Adrenal gland (tissue), 5 donors: Measurements from ENCODE around the gene SGPL1.

Experiments
- POLR2A ChIP-seq, 2 donors: fragments of 450-650 bp; IDR thresholded peaks; one replicate each; pipeline ENCODE4 v1.6.1; 2017; ENCODE audit warnings: antibody characterized with exemption in 2 of 2, mild to moderate bottlenecking in 2 of 2, moderate library complexity in 1 of 2
- TF ChIP-seq, protein P1 (sequence below), 6 experiments: fragments of 450-650 bp in 4 of 6; fragments of 200-600 bp in 2 of 6; sonication (generic) in 1 of 6; IDR thresholded peaks; 1 replicate in 5 of 6; 2 replicates in 1 of 6; pipeline versions ENCODE4 v1.5.1 to v1.8.0; 2016 to 2021; ENCODE audit warnings: antibody characterized with exemption in 6 of 6, mild to moderate bottlenecking in 2 of 6, moderate library complexity in 1 of 6
- donor health status: DM: no; HTN: no; CAD: no.

DNA sequence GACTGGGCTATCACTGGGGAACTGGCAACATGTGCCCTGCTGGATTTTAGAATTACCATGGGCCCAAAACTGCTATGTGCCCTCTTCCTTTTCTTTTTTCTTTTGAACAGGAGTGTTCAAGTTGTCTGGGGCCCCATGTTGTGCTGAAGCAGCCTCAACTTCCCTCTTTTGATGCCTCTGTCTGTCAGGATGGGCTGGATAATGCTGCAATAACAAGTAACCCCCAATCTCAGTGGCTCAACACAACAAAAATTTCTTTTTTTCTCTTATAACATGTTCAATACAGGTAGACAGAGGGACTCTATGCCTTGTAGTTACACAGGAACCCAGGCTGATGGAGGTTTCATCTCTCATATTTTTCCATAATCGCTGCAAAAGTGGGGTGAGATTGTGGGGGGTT lies 80.8 kb downstream of the SGPL1 start:
- TF ChIP-seq, protein P1, sequence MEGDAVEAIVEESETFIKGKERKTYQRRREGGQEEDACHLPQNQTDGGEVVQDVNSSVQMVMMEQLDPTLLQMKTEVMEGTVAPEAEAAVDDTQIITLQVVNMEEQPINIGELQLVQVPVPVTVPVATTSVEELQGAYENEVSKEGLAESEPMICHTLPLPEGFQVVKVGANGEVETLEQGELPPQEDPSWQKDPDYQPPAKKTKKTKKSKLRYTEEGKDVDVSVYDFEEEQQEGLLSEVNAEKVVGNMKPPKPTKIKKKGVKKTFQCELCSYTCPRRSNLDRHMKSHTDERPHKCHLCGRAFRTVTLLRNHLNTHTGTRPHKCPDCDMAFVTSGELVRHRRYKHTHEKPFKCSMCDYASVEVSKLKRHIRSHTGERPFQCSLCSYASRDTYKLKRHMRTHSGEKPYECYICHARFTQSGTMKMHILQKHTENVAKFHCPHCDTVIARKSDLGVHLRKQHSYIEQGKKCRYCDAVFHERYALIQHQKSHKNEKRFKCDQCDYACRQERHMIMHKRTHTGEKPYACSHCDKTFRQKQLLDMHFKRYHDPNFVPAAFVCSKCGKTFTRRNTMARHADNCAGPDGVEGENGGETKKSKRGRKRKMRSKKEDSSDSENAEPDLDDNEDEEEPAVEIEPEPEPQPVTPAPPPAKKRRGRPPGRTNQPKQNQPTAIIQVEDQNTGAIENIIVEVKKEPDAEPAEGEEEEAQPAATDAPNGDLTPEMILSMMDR (IDR thresholded peaks at IDR 0.05) = no peak
- TF ChIP-seq POLR2A (IDR thresholded peaks at IDR 0.05) = no peak
